NT2/D1 (cell line): ENCODE data around the gene KBTBD13.

ENCODE experiments used
- DNase-seq: peaks from one replicate; pipeline ENCODE4 v3.0.0-alpha.2; 2011; ENCODE audit warnings: low read depth, low spot score
- H3K27me3 ChIP-seq: 2 replicates; pipeline ENCODE4 v1.6.0; 2011; ENCODE audit warnings: mild to moderate bottlenecking; ENCODE audit not compliant: insufficient read length, insufficient read depth
- H3K36me3 ChIP-seq: 2 replicates; pipeline ENCODE4 v1.6.1; 2011; ENCODE audit warnings: mild to moderate bottlenecking, low read length, mixed read lengths; ENCODE audit not compliant: insufficient read depth, insufficient read length
- H3K4me1 ChIP-seq: 2 replicates; pipeline ENCODE4 v1.5.1; 2011; ENCODE audit not compliant: insufficient read depth, insufficient read length
- H3K4me3 ChIP-seq: 2 replicates; pipeline ENCODE4 v1.5.1; 2011; ENCODE audit warnings: low read depth; ENCODE audit not compliant: insufficient read length
- H3K9ac ChIP-seq: 2 replicates; pipeline ENCODE4 v1.6.0; 2011; ENCODE audit warnings: low read depth; ENCODE audit not compliant: insufficient read length
- H3K9me3 ChIP-seq: 2 replicates; pipeline ENCODE4 v1.5.1; 2011; ENCODE audit warnings: mild to moderate bottlenecking, low read length; ENCODE audit not compliant: insufficient read depth
- SUZ12 ChIP-seq: IDR thresholded peaks from 2 replicates; pipeline ENCODE4 v1.6.1; 2011; ENCODE audit not compliant: insufficient read length, insufficient read depth; ENCODE audit errors: extremely low read depth
- YY1 ChIP-seq: IDR thresholded peaks from 2 replicates; pipeline ENCODE4 v1.6.1; 2011; ENCODE audit not compliant: insufficient read length, insufficient read depth
- ZNF274 ChIP-seq: IDR thresholded peaks from 2 replicates; pipeline ENCODE4 v1.6.1; 2011; ENCODE audit warnings: mild to moderate bottlenecking, low read depth, low read length

The KBTBD13 gene

DNA sequence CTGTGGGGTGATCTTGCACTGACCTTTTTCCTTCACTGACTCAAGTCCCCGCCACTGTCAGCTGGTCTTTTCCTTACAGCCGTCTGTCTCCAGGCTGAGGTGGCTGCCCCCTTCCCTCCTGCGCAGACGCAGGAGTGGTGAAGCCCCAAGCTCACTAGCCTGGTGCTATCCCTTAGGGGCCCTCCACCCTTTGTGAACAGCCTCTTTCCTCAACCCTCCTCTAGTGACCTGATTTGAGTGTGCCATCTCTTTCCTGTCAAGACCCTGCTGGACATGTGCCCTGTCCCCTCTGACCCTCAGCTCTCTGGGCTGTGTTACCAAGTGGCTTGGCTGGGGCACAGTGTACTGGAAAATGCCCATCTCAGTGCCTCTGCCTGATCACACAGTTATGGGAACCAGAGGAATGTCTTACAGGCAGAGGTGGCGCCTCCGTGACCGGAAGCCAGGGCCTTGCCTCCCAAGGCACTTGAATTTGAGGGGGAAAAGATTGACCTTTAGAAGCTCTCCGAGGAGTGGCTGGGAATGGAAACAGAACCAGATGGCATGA, 8.7 kb downstream of the KBTBD13 start:
- Histone ChIP-seq H3K27me3 (no peaks in the 10 kb centered on the region), H3K9me3 (no peaks in the 10 kb centered on the region), H3K4me1 (peaks cover 59% of the 10 kb centered on the region), H3K36me3 (no peaks in the 10 kb centered on the region), H3K9ac (peak overlapping the region; percentile 24), H3K4me3 (no peak overlapping the region)
- TF ChIP-seq ZNF274 (no peak), YY1 (no peak), SUZ12 (no peak)
- no peak for DNase-seq

- H3K9ac ChIP-seq = no peak overlapping the region
- H3K9me3 ChIP-seq = no peaks in the 10 kb centered on the region
- no peaks in the 10 kb centered on the region for H3K27me3 ChIP-seq
- H3K4me3 ChIP-seq = no peak overlapping the region
- H3K4me1 ChIP-seq = peaks cover 57% of the 10 kb centered on the region
- H3K36me3 ChIP-seq = no peaks in the 10 kb centered on the region
- DNase-seq = no peak
- TF ChIP-seq SUZ12 (no peak), ZNF274 (no peak), YY1 (no peak)
Observed at GRCh38 chr15:65085990-65086679, 9.6 kb downstream of the KBTBD13 start.

GRCh38 chr15:65086680-65087111, 10.2 kb downstream of the KBTBD13 start:
- H3K4me1 ChIP-seq = peaks cover 53% of the 10 kb centered on the region
- H3K9me3 ChIP-seq = no peaks in the 10 kb centered on the region
- DNase-seq = no peak
- H3K27me3 ChIP-seq = no peaks in the 10 kb centered on the region
- H3K4me3 ChIP-seq = no peak overlapping the region
- no peak overlapping the region for H3K9ac ChIP-seq
- no peak for TF ChIP-seq YY1
- H3K36me3 ChIP-seq = no peaks in the 10 kb centered on the region

GRCh38 chr15:65087411-65087810, 10.9 kb downstream of the KBTBD13 start:
- Histone ChIP-seq H3K9ac (peak overlapping the region; percentile 22), H3K9me3 (no peaks in the 10 kb centered on the region), H3K4me3 (no peak overlapping the region), H3K4me1 (peaks cover 45% of the 10 kb centered on the region), H3K27me3 (no peaks in the 10 kb centered on the region), H3K36me3 (no peaks in the 10 kb centered on the region)
- no peak for TF ChIP-seq ZNF274
- TF ChIP-seq YY1 = no peak
- no peak for TF ChIP-seq SUZ12
- DNase-seq = no peak

GRCh38 chr15:65087873-65088642, 11.5 kb downstream of the KBTBD13 start:
- H3K9me3 ChIP-seq = no peaks in the 10 kb centered on the region
- no peak overlapping the region for H3K4me3 ChIP-seq
- DNase-seq = no peak
- H3K27me3 ChIP-seq = no peaks in the 10 kb centered on the region
- TF ChIP-seq SUZ12 = no peak
- TF ChIP-seq ZNF274 = no peak
- no peak for TF ChIP-seq YY1
- peak overlapping the region; percentile 22 for H3K9ac ChIP-seq
- peaks cover 41% of the 10 kb centered on the region for H3K4me1 ChIP-seq
- no peaks in the 10 kb centered on the region for H3K36me3 ChIP-seq

GRCh38 chr15:65088643-65089021, 12.1 kb downstream of the KBTBD13 start:
- H3K9me3 ChIP-seq = no peaks in the 10 kb centered on the region
- H3K4me1 ChIP-seq = peaks cover 38% of the 10 kb centered on the region
- TF ChIP-seq YY1 (no peak), SUZ12 (no peak), ZNF274 (no peak)
- no peaks in the 10 kb centered on the region for H3K27me3 ChIP-seq
- no peak for DNase-seq
- no peaks in the 10 kb centered on the region for H3K36me3 ChIP-seq
- no peak overlapping the region for H3K9ac ChIP-seq
- no peak overlapping the region for H3K4me3 ChIP-seq

DNA sequence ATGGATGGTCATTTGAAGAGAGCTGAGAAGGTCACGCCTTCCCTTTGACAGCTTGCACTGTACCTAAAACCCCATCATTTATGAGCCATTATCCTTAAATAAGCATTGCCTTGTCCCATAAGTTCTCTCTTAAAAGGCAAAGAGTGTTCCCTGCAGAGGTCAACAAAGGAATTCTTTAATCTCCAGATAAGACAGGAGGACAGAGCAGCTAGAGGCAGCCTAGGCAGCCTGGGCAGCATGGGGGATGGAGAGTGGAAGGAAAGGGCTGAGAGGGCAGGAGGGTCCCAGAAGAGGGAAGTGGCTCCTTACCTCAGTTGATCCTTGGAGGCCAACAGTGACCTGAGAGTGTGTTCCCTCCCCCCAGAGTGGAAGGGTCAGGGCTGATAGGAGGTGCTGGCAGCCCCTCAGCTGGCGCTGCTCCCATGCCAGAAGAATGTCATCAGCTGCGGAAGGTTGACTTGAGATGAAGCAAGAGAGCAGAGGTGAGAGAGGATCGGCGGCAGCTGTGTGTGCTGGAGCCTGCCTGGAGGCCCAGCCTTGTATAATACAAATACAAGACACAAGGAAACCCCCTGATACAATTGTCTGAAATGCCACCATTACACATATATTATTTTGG, 12.8 kb downstream of the KBTBD13 start:
- Histone ChIP-seq H3K9me3 (no peaks in the 10 kb centered on the region), H3K4me3 (no peak overlapping the region), H3K27me3 (no peaks in the 10 kb centered on the region), H3K36me3 (no peaks in the 10 kb centered on the region), H3K9ac (no peak overlapping the region), H3K4me1 (peaks cover 31% of the 10 kb centered on the region)
- TF ChIP-seq SUZ12 (no peak), YY1 (no peak), ZNF274 (no peak)
- DNase-seq = no peak
